ENCODE results near the gene KNG1.
"Not testable (repeated sequence)": the region's sequence is repeated elsewhere in the genome, so short reads cannot be mapped to it uniquely, and the experiment has no call there.

The KNG1 gene

GRCh38 chr3:186705882-186706780 is 11.0 kb upstream of the KNG1 start:
- no peak for DNase-seq (ENCODE audit: low read depth)
- H3K4me3 ChIP-seq (ENCODE audit: low read depth, low read length), result no peak overlapping the region

- no peak for DNase-seq (ENCODE audit: low read depth)
- no peak overlapping the region for H3K4me3 ChIP-seq (ENCODE audit: low read depth, low read length)
These were observed 8.0 kb upstream of the KNG1 start for GRCh38 chr3:186708983-186709679.

DNA sequence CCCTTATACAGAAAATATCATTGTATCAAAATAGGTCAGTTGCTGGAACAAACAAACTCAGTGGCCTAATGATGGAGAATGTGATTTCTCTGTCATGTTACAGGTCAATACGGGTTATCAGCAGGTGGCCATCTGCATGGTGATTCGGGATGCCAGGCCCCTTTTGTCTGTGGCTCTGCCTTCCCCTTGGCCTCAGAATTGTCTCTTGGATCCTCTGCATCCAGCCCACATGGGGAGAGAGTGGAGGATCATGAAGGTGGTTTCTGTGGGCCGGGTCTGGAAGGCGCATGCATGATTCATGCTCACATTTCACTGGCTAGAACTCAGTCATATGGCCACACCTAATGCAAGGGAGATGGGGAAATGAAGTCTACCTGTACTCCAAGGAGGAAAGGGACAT is 6.5 kb upstream of the KNG1 start:
- H3K4me3 ChIP-seq (ENCODE audit: low read depth, low read length); DNase-seq (ENCODE audit: low read depth): not testable (repeated sequence)

GRCh38 chr3:186713499-186713898 is 3.7 kb upstream of the KNG1 start:
- no peak for DNase-seq (ENCODE audit: low read depth)
- no peak overlapping the region for H3K4me3 ChIP-seq (ENCODE audit: low read depth, low read length)

- H3K4me3 ChIP-seq (ENCODE audit: low read depth, low read length), result no peak overlapping the region
- no peak for DNase-seq (ENCODE audit: low read depth)
These were observed 3.0 kb downstream of the KNG1 start for GRCh38 chr3:186719945-186720739.

DNA sequence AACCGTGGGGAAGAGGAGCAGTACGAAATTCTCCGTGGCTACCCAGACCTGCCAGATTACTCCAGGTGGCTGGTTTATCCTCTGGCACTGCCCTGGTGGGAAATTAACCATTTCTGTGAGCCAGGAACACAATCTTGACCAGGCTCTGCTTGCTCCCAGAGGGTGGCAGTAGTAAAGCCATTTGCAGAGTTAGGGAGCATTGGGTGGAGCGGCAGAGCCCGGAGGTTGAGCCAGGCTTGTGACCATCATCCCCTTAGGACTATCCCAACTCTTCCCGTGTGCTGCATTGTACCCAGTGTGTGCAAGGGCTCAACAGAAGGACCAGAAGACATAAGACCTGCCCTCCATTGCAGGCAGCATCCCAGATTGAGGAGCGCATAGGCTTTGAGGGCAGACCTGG is 5.3 kb downstream of the KNG1 start:
- DNase-seq (ENCODE audit: low read depth), result no peak
- no peak overlapping the region for H3K4me3 ChIP-seq (ENCODE audit: low read depth, low read length)

DNA sequence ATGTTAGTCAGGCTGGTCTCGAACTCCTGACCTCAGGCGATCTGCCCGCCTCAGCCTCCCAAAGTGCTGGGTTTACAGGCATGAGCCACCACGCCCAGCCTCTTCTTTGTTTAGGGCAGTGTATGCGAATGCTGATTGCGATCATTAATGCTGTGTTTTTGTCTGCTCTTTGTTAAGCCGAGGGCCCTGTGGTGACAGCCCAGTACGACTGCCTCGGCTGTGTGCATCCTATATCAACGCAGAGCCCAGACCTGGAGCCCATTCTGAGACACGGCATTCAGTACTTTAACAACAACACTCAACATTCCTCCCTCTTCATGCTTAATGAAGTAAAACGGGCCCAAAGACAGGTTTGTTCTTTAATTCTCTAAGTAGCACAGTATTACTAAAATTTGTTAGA is 7.8 kb downstream of the KNG1 start:
- DNase-seq (ENCODE audit: low read depth), result no peak

DNA sequence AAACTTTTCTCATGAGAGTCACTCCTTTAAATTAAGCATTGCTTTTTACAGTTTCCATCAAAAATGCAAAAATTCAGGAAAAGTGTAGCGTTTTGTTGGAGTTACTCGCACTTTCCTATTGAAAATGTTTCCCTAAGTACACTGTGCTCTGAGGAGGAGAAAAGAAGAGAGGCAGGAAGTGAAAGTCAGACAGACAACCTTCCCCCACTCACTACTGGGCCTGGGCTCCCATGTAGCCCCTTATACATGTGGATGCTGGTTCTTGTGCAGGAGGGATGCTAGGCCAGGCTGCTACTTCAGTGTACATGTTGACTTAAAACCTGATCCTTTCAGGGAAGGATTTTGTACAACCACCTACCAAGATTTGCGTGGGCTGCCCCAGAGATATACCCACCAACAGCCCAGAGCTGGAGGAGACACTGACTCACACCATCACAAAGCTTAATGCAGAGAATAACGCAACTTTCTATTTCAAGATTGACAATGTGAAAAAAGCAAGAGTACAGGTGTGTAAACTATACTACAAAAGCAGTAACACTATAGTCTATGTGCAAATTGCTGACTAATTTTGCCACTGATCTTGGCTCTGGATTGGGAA is 15.1 kb downstream of the KNG1 start:
- DNase-seq (ENCODE audit: low read depth), result no peak
- no peak overlapping the region for H3K4me3 ChIP-seq (ENCODE audit: low read depth, low read length)

More for the DNA sequence above, 7.8 kb downstream of the KNG1 start:
- H3K4me3 ChIP-seq (ENCODE audit: low read depth, low read length), result no peak overlapping the region

DNA sequence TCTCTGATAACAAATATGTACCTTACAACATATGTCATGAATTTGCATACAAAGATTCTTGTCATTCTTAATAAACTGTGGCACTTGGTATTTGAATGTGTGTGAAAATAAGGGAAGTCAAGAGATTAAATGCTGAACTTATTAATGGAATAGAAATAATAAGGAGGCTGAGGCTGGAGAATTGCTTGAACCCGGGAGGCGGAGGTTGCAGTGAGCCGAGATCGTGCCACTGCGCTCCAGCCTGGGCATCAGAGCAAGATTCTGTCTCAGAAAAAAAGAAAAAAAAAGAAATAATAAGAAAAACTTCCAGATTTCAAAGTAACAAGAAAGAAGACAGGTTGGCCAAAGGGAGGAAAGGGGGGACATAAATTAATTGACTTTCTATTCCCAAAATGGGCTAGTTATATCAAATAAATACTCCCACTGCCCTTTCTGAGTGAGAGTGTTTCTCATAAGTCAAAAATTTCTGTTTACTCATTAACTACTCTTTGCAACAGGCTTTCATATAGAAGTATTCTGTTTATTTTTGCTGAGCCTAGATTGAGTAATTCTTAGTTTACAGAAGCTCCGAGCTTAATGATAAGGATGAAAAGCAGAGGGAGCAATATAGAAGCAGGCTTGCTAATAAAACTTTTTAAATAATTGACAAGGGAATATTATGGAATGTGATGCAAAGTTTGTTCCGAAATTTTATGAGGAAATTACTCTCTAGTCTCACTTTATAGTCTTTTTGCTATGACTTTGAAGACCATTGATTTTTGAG is 25.6 kb downstream of the KNG1 start:
- DNase-seq (ENCODE audit: low read depth), result no peak
- H3K4me3 ChIP-seq (ENCODE audit: low read depth, low read length), result no peak overlapping the region

- DNase-seq (ENCODE audit: low read depth), result no peak
- no peak overlapping the region for H3K4me3 ChIP-seq (ENCODE audit: low read depth, low read length)
These were observed 26.5 kb downstream of the KNG1 start for GRCh38 chr3:186743666-186744065.

GRCh38 chr3:186746008-186746407 is 28.8 kb downstream of the KNG1 start:
- DNase-seq (ENCODE audit: low read depth), result peak; percentile 1
- H3K4me3 ChIP-seq (ENCODE audit: low read depth, low read length), result no peak overlapping the region

GRCh38 chr3:186750316-186750715 is 33.2 kb downstream of the KNG1 start:
- no peak overlapping the region for H3K4me3 ChIP-seq (ENCODE audit: low read depth, low read length)
- no peak for DNase-seq (ENCODE audit: low read depth)

GRCh38 chr3:186751480-186751879 is 34.3 kb downstream of the KNG1 start:
- no peak overlapping the region for H3K4me3 ChIP-seq (ENCODE audit: low read depth, low read length)
- DNase-seq (ENCODE audit: low read depth), result no peak

DNA sequence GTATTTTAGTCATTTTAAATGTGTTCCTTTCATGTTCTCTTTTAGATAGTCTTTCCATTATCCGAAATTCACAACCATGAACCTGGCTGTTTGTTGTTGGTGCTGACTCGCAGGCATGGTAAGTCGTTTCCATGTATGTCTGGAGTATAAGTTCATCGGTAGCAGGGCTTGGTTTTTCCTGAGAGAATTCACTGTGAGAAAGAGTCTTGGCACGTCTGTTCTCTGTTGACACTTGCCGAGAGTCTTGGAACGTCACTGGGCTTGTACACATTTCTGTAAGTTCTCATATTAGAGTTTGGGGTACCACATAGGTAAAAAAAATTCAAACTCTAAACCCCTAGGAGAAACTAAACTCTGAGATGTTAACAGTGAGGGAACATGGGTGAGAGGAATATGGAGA is 36.8 kb downstream of the KNG1 start:
- no peak overlapping the region for H3K4me3 ChIP-seq (ENCODE audit: low read depth, low read length)
- DNase-seq (ENCODE audit: low read depth), result no peak

GRCh38 chr3:186754871-186755270 is 37.7 kb downstream of the KNG1 start:
- DNase-seq (ENCODE audit: low read depth), result no peak
- H3K4me3 ChIP-seq (ENCODE audit: low read depth, low read length), result no peak overlapping the region

- H3K4me3 ChIP-seq (ENCODE audit: low read depth, low read length), result no peak overlapping the region
- no peak for DNase-seq (ENCODE audit: low read depth)
These were observed 40.1 kb downstream of the KNG1 start for GRCh38 chr3:186757214-186757613.

DNA sequence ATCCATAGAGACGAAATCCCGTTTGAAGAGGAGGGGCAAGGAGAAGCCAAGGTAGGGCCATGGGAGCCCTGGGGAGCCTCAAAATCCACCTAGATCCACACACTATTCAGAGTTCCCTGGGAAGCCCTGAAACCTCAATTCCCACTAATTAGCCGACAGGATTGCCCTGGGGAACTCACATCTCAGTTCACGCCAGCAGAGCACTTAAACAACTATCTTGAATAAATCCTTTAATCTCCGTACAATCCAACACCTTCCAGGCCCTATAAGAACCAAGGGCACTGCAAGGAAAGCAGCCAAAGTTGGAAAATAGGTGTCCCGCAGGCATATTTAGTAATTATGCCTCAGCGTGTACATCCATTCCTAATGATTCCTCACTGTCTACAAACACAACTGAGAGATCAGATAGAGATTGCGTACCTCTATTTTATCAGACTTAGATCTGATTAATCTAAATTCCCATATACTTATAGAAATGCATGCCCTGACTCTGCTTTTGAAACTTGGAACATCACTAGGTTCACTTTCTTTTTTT is 40.6 kb downstream of the KNG1 start:
- H3K4me3 ChIP-seq (ENCODE audit: low read depth, low read length), result no peak overlapping the region
- DNase-seq (ENCODE audit: low read depth), result no peak

GRCh38 chr3:186759231-186759930 is 42.2 kb downstream of the KNG1 start:
- no peak for DNase-seq (ENCODE audit: low read depth)
- no peak overlapping the region for H3K4me3 ChIP-seq (ENCODE audit: low read depth, low read length)

All from skeletal muscle cell (primary cell).